GM19452 (cell line): ENCODE results near the gene MORF4L2.

ENCODE experiments used
- ATAC-seq: cut with Tn5 transposase; IDR thresholded peaks from one replicate; pipeline ENCODE4 v1.9.1; 2021; ENCODE audit not compliant: unreplicated experiment

Gene MORF4L2

GRCh38 chrX:103686199-103687072 lies at the start of gene MORF4L2:
Gene MORF4L2, minus strand, starts transcription at chrX:103686699. Its CDS starts 9,672 bp downstream, at chrX:103677027.
- peak; percentile 89 for ATAC-seq

GRCh38 chrX:103734125-103734760 lies 47.7 kb upstream of the MORF4L2 start:
- no peak for ATAC-seq

- ATAC-seq = no peak
These were observed 46.5 kb upstream of the MORF4L2 start for GRCh38 chrX:103733017-103733416.

GRCh38 chrX:103730796-103731493 lies 44.4 kb upstream of the MORF4L2 start:
- ATAC-seq = no peak

- ATAC-seq = no peak
These were observed 43.8 kb upstream of the MORF4L2 start for GRCh38 chrX:103730147-103730795.

GRCh38 chrX:103729015-103729414 lies 42.5 kb upstream of the MORF4L2 start:
- ATAC-seq = no peak

GRCh38 chrX:103727115-103727514 lies 40.6 kb upstream of the MORF4L2 start:
- no peak for ATAC-seq

- ATAC-seq = no peak
These were observed 40.0 kb upstream of the MORF4L2 start for GRCh38 chrX:103726477-103726876.

GRCh38 chrX:103722505-103722904 lies 36.0 kb upstream of the MORF4L2 start:
- no peak for ATAC-seq

GRCh38 chrX:103718120-103718519 lies 31.6 kb upstream of the MORF4L2 start:
- ATAC-seq = no peak

- no peak for ATAC-seq
These were observed 30.5 kb upstream of the MORF4L2 start for GRCh38 chrX:103716962-103717361.

- ATAC-seq = no peak
These were observed 24.1 kb upstream of the MORF4L2 start, which contains the start of gene TMEM31 for GRCh38 chrX:103710609-103711008. Gene TMEM31, plus strand, starts transcription at chrX:103710909. Its CDS starts 1,350 bp downstream, at chrX:103712259.

GRCh38 chrX:103704863-103705262 lies 18.4 kb upstream of the MORF4L2 start:
- ATAC-seq = no peak

GRCh38 chrX:103699243-103699642 lies 12.7 kb upstream of the MORF4L2 start:
- ATAC-seq = no peak

GRCh38 chrX:103697687-103698086 lies 11.2 kb upstream of the MORF4L2 start:
- ATAC-seq = no peak

GRCh38 chrX:103691059-103691458 lies 4.6 kb upstream of the MORF4L2 start:
- no peak for ATAC-seq

- no peak for ATAC-seq
These were observed 2.4 kb upstream of the MORF4L2 start for GRCh38 chrX:103688946-103689345.

- no peak for ATAC-seq
These were observed 1.2 kb upstream of the MORF4L2 start for GRCh38 chrX:103687696-103688201.

GRCh38 chrX:103687073-103687695 lies 685 bp upstream of the MORF4L2 start:
- peak; percentile 49 for ATAC-seq

- ATAC-seq = no peak
These were observed 1.1 kb downstream of the MORF4L2 start for GRCh38 chrX:103685396-103685795.
